Vagina (tissue), 2 donors: ENCODE results near the gene APBA3. TPM values are rescaled to one million over a fixed set of nuclear protein-coding genes. Genes with fewer than 3 reads are reported as not detected.

ENCODE experiments used
- DNase-seq, 2 donors: peaks; one replicate each; pipeline ENCODE4 v3.0.0-alpha.2; 2017; ENCODE audit errors: extremely low spot score in 2 of 2
- H3K27ac ChIP-seq: fragments of 200-600 bp; sonication (generic); one replicate; pipeline ENCODE4 v1.5.1; 2019
- H3K27me3 ChIP-seq: fragments of 200-600 bp; sonication (generic); one replicate; pipeline ENCODE4 v1.5.1; 2019
- H3K36me3 ChIP-seq, 2 donors: fragments of 200-600 bp; sonication (generic); one replicate each; pipeline ENCODE4 v1.5.1; 2017 to 2019
- H3K4me1 ChIP-seq: fragments of 200-600 bp; sonication (generic); one replicate; pipeline ENCODE4 v1.5.1; 2019
- H3K4me3 ChIP-seq, 2 donors: fragments of 200-600 bp; sonication (generic); 1 replicate in 1 of 2; 2 replicates in 1 of 2; pipeline ENCODE4 v1.5.1; 2016 to 2019
- H3K9me3 ChIP-seq: fragments of 200-600 bp; sonication (generic); one replicate; pipeline ENCODE4 v1.5.1; 2019
- POLR2A ChIP-seq, 2 donors: fragments of 450-650 bp; IDR thresholded peaks; one replicate each; pipeline ENCODE4 v1.6.1; 2017; ENCODE audit warnings: antibody characterized with exemption in 2 of 2, mild to moderate bottlenecking in 2 of 2, moderate library complexity in 2 of 2
- POLR2AphosphoS5 ChIP-seq, 2 donors: sonication (generic); formaldehyde crosslinking; IDR thresholded peaks; one replicate each; pipeline ENCODE4 v1.9.0; 2017; ENCODE audit warnings: antibody characterized with exemption in 2 of 2, mild to moderate bottlenecking in 2 of 2, low read depth in 1 of 2; ENCODE audit not compliant: insufficient read depth in 1 of 2
- intact Hi-C: fragments of 100-400 bp; cut with DNase I; formaldehyde crosslinking; loops from one replicate; pipeline ENCODE4 v1.15.1; 2023
- total RNA-seq: library from RNA; depleted of rRNA; stranded (reverse); fragments of >200 nt; gene quantifications from one replicate; pipeline ENCODE4 v1.2.3, GENCODE V29; 2016
- TF ChIP-seq, protein P1 (sequence below), 3 experiments: fragments of 450-650 bp in 2 of 3; fragments of 200-600 bp in 1 of 3; sonication (generic) in 1 of 3; IDR thresholded peaks; one replicate each; pipeline ENCODE4 v1.5.1; 2017 to 2019; ENCODE audit warnings: antibody characterized with exemption in 3 of 3, mild to moderate bottlenecking in 2 of 3, moderate library complexity in 2 of 3

APBA3 gene, protein sequence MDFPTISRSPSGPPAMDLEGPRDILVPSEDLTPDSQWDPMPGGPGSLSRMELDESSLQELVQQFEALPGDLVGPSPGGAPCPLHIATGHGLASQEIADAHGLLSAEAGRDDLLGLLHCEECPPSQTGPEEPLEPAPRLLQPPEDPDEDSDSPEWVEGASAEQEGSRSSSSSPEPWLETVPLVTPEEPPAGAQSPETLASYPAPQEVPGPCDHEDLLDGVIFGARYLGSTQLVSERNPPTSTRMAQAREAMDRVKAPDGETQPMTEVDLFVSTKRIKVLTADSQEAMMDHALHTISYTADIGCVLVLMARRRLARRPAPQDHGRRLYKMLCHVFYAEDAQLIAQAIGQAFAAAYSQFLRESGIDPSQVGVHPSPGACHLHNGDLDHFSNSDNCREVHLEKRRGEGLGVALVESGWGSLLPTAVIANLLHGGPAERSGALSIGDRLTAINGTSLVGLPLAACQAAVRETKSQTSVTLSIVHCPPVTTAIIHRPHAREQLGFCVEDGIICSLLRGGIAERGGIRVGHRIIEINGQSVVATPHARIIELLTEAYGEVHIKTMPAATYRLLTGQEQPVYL
- 46.2 TPM for total RNA-seq

DNA sequence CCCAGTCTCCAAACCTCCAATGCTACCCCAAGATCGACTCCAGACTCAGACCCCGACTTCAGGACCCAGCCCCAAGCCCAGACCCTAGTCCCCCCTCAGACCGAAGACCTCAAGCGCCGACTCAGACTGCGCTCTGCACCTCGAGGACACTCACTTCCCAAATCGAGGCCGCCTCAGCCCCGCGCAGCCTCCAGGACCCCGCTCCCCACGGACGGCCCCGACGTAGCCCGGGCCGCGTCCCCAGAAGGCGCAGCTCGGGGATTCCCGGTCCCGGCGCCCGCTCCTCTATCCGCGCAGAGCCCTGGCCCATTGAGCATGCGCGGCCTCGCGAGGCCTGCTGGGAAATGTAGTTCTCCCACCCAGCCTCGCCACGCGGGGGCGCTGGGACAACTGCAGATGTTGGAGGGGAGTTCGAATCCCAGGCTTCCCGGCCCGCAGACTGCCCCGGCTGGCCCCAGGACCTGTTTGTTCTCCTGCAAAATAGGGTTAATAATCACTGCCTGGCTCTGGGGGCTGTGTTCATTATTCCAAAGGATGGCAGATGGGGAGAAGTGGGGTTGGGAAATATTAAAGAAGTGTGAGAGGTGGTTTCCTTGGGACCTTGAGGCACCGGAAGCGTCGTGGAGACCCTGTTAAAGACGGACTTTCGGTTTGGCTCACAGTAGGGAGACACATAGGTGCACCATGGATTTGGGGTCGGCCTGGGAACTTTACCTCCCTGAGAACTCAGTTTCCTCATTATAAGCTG lies at the start of gene APBA3:
TSS of gene APBA3 (minus strand) at position 311 of the 748 bp plus-strand sequence. CDS start 1,428 bp downstream, outside the sequence.
- H3K36me3 ChIP-seq = peaks cover 0 to 25% of the 10 kb centered on the region in 2 donors
- intact Hi-C loops = no loop called here
- no peaks in the 10 kb centered on the region for H3K9me3 ChIP-seq
- DNase-seq = no peak
- H3K27ac ChIP-seq = peak within 1 kb of the TSS; percentile 92
- H3K4me3 ChIP-seq = peak within 1 kb of the TSS; percentile 75 to 86
- H3K4me1 ChIP-seq = peaks cover 38% of the 10 kb centered on the region
- TF ChIP-seq POLR2AphosphoS5 (IDR thresholded peaks at IDR 0.05; ENCODE audit: insufficient read depth in 1 of 2, low read depth in 1 of 2) (peak; percentile 90 to 92), POLR2A (IDR thresholded peaks at IDR 0.05) (peak in 1 of 2 donors; percentile 68)
- TF ChIP-seq, protein P1, sequence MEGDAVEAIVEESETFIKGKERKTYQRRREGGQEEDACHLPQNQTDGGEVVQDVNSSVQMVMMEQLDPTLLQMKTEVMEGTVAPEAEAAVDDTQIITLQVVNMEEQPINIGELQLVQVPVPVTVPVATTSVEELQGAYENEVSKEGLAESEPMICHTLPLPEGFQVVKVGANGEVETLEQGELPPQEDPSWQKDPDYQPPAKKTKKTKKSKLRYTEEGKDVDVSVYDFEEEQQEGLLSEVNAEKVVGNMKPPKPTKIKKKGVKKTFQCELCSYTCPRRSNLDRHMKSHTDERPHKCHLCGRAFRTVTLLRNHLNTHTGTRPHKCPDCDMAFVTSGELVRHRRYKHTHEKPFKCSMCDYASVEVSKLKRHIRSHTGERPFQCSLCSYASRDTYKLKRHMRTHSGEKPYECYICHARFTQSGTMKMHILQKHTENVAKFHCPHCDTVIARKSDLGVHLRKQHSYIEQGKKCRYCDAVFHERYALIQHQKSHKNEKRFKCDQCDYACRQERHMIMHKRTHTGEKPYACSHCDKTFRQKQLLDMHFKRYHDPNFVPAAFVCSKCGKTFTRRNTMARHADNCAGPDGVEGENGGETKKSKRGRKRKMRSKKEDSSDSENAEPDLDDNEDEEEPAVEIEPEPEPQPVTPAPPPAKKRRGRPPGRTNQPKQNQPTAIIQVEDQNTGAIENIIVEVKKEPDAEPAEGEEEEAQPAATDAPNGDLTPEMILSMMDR (IDR thresholded peaks at IDR 0.05) = peak; percentile 59 to 72 (median 65)
- H3K27me3 ChIP-seq = no peaks in the 10 kb centered on the region

DNA sequence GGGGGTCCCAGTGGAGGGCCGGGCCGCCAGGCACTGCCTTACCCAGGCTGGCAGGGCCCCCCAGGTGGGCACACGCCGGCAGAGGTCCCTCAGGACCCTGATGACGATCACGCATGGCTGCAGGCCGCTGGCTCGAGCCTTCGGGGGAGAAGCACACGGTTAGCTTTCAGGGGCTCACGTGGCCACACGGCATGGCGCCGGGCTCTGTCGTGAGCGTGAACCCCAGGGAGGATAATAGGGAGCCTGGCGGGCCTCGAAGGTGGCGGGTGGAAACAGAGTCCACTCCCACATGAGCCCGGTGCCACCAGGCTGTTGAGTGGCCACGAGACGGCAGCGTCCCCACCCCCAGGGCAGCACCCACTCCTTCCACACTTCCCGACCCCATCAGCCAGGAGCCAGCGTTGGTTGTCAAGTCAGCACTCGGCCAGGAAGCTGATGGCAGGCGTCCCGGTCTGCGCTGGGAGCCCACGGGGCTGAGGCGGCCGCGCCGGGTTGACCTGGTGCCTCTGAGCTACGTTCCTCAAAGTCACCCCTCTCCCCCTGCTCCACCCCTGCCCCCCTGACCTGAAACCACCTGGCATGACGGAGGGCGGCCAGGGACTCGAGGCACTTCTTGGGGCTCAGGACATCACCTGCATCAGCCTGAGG lies 49.3 kb upstream of the APBA3 start:
- Histone ChIP-seq H3K4me1 (peaks cover 5% of the 10 kb centered on the region), H3K27ac (no peak overlapping the region), H3K9me3 (no peaks in the 10 kb centered on the region), H3K4me3 (no peak overlapping the region), H3K36me3 (no peaks in the 10 kb centered on the region), H3K27me3 (no peaks in the 10 kb centered on the region)
- TF ChIP-seq, protein P1 (IDR thresholded peaks at IDR 0.05) = no peak
- TF ChIP-seq POLR2AphosphoS5 (IDR thresholded peaks at IDR 0.05; ENCODE audit: insufficient read depth in 1 of 2, low read depth in 1 of 2) (no peak), POLR2A (IDR thresholded peaks at IDR 0.05) (no peak)
- intact Hi-C loops = no loop called here
- no peak for DNase-seq

DNA sequence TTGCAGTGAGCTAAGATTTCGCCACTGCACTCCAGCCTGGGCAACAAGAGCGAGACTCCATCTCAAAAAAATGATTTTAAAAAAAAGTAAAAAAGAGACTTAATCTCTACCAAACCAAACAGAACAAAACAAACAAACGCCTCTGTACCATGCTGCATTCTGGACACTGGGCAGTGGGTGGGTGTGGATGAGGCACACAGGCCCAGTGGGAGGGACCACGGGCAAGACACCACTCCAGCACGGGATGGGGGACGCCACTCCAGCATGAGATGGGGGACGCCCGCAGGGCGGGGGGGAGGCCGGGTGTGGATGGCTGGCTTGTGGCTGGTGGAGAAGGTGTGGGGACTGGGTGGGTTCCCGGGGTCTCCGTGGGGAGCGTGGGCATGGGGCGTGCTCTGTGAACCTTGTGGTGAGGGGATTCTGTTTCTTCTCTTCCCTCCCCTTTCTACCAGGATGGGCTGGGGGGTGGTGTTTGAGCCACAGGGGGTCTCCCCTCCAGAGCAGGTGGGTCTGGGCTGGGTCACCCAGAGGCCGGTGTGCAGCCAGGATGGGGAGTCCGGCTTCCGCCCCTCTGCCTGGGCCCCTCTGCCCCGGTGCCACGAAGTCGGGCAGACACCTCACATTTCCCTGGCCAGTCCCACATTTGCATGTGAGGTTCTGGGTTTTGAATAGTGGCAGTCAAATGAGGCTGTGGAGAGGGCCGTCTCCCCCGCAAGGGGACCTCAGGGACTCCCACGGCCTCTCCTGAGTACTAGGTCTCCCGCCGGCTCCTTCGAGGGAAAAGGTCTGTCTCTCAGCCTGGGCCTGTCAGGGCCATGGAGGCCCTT lies 48.6 kb upstream of the APBA3 start:
- intact Hi-C loops = no loop called here
- TF ChIP-seq POLR2AphosphoS5 (IDR thresholded peaks at IDR 0.05; ENCODE audit: insufficient read depth in 1 of 2, low read depth in 1 of 2) = no peak
- TF ChIP-seq, protein P1 (IDR thresholded peaks at IDR 0.05) = no peak
- TF ChIP-seq POLR2A (IDR thresholded peaks at IDR 0.05) = no peak
- no peaks in the 10 kb centered on the region for H3K27me3 ChIP-seq
- H3K4me1 ChIP-seq = peaks cover 5% of the 10 kb centered on the region
- H3K27ac ChIP-seq = no peak overlapping the region
- DNase-seq = no peak
- no peaks in the 10 kb centered on the region for H3K36me3 ChIP-seq
- H3K4me3 ChIP-seq = no peak overlapping the region
- no peaks in the 10 kb centered on the region for H3K9me3 ChIP-seq

DNA sequence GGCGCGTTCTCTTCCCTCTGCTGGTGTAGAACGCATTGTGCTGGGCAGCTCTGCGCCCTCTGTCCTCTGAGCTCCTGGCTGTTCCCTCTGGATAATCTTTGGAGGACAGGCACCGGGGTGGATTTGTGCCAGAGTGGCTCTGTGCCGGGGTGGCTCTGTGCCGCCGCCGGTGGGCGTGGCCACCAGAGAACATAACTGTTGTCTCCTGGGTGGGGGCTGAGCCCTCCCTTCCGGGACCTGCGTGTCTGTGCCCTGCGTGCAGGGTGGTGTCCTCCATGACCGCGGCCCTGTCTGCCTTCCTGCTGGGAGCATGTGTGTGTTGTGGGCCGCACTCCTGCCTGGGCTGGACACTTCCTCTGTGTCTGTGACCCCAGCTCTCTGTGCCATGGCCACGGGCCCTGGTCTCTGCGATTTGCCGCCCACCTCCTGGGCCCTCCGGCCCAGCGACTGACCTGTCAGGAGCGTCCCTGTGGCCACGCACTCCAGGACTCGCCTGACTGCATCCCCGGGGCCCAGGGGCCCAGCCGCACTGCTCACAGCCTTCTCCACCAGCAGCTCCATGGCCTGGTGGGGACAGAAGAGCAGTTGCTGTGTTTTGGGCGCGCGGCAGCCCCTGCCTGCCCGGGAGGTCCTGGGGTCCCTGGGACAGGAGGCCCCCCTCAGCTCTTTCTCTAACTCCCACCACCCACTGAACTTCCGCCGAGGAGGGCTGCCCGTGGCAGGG lies 47.1 kb upstream of the APBA3 start:
- Histone ChIP-seq H3K4me3 (no peak overlapping the region), H3K4me1 (peaks cover 5% of the 10 kb centered on the region), H3K36me3 (no peaks in the 10 kb centered on the region), H3K9me3 (no peaks in the 10 kb centered on the region), H3K27me3 (no peaks in the 10 kb centered on the region), H3K27ac (no peak overlapping the region)
- DNase-seq = no peak
- TF ChIP-seq POLR2A (IDR thresholded peaks at IDR 0.05) (no peak), POLR2AphosphoS5 (IDR thresholded peaks at IDR 0.05; ENCODE audit: insufficient read depth in 1 of 2, low read depth in 1 of 2) (no peak)
- TF ChIP-seq, protein P1 (IDR thresholded peaks at IDR 0.05) = no peak
- intact Hi-C loops = no loop called here
